Chondrocyte (in vitro differentiated cells): ENCODE data around the gene PLCB3. TPM values are rescaled to one million over a fixed set of nuclear protein-coding genes. Genes with fewer than 3 reads are reported as not detected.
A peak's percentile ranks its signal among the peaks of the same experiment; 100 is the strongest.

Experiments
- DNase-seq: peaks from one replicate; pipeline ENCODE4 v3.0.0; 2021; ENCODE audit warnings: mixed read lengths, low spot score
- H3K27ac Mint-ChIP-seq: one replicate; pipeline ENCODE4 v1.8.0; 2021; ENCODE audit warnings: mild to moderate bottlenecking, moderate library complexity, mixed read lengths; ENCODE audit not compliant: unreplicated experiment
- H3K27me3 Mint-ChIP-seq: 2 replicates; pipeline ENCODE4 v1.8.0; 2021; ENCODE audit warnings: low read depth, mixed read lengths
- H3K36me3 Mint-ChIP-seq: 2 replicates; pipeline ENCODE4 v1.8.0; 2021; ENCODE audit warnings: low read depth, mixed read lengths
- H3K4me1 Mint-ChIP-seq: 2 replicates; pipeline ENCODE4 v1.8.0; 2021; ENCODE audit warnings: low read depth, mild to moderate bottlenecking, mixed read lengths
- H3K4me3 Mint-ChIP-seq: one replicate; pipeline ENCODE4 v1.8.0; 2021; ENCODE audit warnings: mild to moderate bottlenecking, moderate library complexity, mixed read lengths; ENCODE audit not compliant: unreplicated experiment
- H3K9me3 Mint-ChIP-seq: 2 replicates; pipeline ENCODE4 v1.8.0; 2021; ENCODE audit warnings: low read depth, mixed read lengths
- CTCF ChIP-seq: fragments of 200-600 bp; sonication (generic); IDR thresholded peaks from 2 replicates; pipeline ENCODE4 v1.5.0; 2021; ENCODE audit warnings: antibody characterized with exemption, mild to moderate bottlenecking, moderate library complexity
- total RNA-seq: library from RNA; stranded (reverse); gene quantifications from 3 replicates; pipeline ENCODE4 v1.2.1, GENCODE V29; 2021

PLCB3 gene
- total RNA-seq, 1 donor from 2014 or later, result 47.2 TPM

- Mint-ChIP-seq H3K27me3 (peaks cover 11% of the 10 kb centered on the region), H3K9me3 (no peaks in the 10 kb centered on the region), H3K4me1 (peaks cover 31% of the 10 kb centered on the region), H3K27ac (no peak overlapping the region), H3K4me3 (no peak overlapping the region), H3K36me3 (peaks cover 1% of the 10 kb centered on the region)
- no peak for TF ChIP-seq CTCF
- DNase-seq, result no peak
These were observed 52.0 kb downstream of the PLCB3 start for GRCh38 chr11:64303109-64304031.

- H3K4me1 Mint-ChIP-seq, result peaks cover 31% of the 10 kb centered on the region
- no peaks in the 10 kb centered on the region for H3K9me3 Mint-ChIP-seq
- DNase-seq, result no peak
- H3K4me3 Mint-ChIP-seq, result peak overlapping the region; percentile 84
- peaks cover 10% of the 10 kb centered on the region for H3K27me3 Mint-ChIP-seq
- H3K27ac Mint-ChIP-seq, result peak overlapping the region; percentile 97
- no peak for TF ChIP-seq CTCF
- peaks cover 1% of the 10 kb centered on the region for H3K36me3 Mint-ChIP-seq
These were observed 52.6 kb downstream of the PLCB3 start for GRCh38 chr11:64304032-64304315.

GRCh38 chr11:64304316-64305072 lies 53.2 kb downstream of the PLCB3 start:
- H3K36me3 Mint-ChIP-seq, result peaks cover 1% of the 10 kb centered on the region
- DNase-seq, result no peak
- TF ChIP-seq CTCF, result peak; percentile 99
- H3K4me1 Mint-ChIP-seq, result peaks cover 31% of the 10 kb centered on the region
- peak overlapping the region; percentile 84 for H3K4me3 Mint-ChIP-seq
- no peaks in the 10 kb centered on the region for H3K9me3 Mint-ChIP-seq
- H3K27ac Mint-ChIP-seq, result peak overlapping the region; percentile 97
- H3K27me3 Mint-ChIP-seq, result peaks cover 8% of the 10 kb centered on the region

- Mint-ChIP-seq H3K4me3 (peak within 1 kb of the TSS; percentile 91), H3K27ac (peak within 1 kb of the TSS; percentile 97), H3K9me3 (no peaks in the 10 kb centered on the region), H3K36me3 (peaks cover 1% of the 10 kb centered on the region), H3K27me3 (peaks cover 6% of the 10 kb centered on the region), H3K4me1 (peaks cover 27% of the 10 kb centered on the region)
- DNase-seq, result peak; percentile 100
- no peak for TF ChIP-seq CTCF
These were observed 53.9 kb downstream of the PLCB3 start, which contains the start of gene ESRRA for GRCh38 chr11:64305075-64305690. Gene ESRRA, plus strand, starts transcription at chr11:64305524. Its CDS starts 1,656 bp downstream, at chr11:64307180.
